ENCODE data around the gene OXA1L. TPM values are rescaled to one million over a fixed set of nuclear protein-coding genes. Genes with fewer than 3 reads are reported as not detected.

Gene OXA1L
- polyA plus RNA-seq, 1 experiment = 181 TPM

- Histone ChIP-seq H3K4me3 (ENCODE audit: low read depth, low read length) (no peak overlapping the region), H3K27me3 (ENCODE audit: control insufficient read depth, insufficient read depth, low read length) (peaks cover 6% of the 10 kb centered on the region), H3K9me3 (ENCODE audit: control insufficient read depth, insufficient read depth, low read length) (peaks cover 3% of the 10 kb centered on the region), H3K27ac (ENCODE audit: low read depth, low read length) (no peak overlapping the region)
- no peak for TF ChIP-seq CTCF (IDR thresholded peaks at IDR 0.05; ENCODE audit: low read depth, low read length)
- ChIA-PET CTCF (interaction anchor here (0.8 to 1.3 kb wide), 2 partner anchors 21 to 169 kb away, joined by 3 read pairs; no protein-coding TSS in a partner anchor), POLR2A (interaction anchor here (0.6 kb wide), 1 partner anchor 26 kb away, joined by 3 read pairs; no protein-coding TSS in a partner anchor)
- DNase-seq (ENCODE audit: low read depth, low spot score) = no peak
Observed at GRCh38 chr14:22739423-22739822, 27.1 kb upstream of the OXA1L start.

GRCh38 chr14:22740020-22740419 is 26.5 kb upstream of the OXA1L start:
- CTCF ChIA-PET = interaction anchor here (0.8 to 1.3 kb wide), 2 partner anchors 21 to 170 kb away, joined by 3 read pairs; no protein-coding TSS in a partner anchor
- Histone ChIP-seq H3K4me3 (ENCODE audit: low read depth, low read length) (no peak overlapping the region), H3K9me3 (ENCODE audit: control insufficient read depth, insufficient read depth, low read length) (peaks cover 3% of the 10 kb centered on the region), H3K27me3 (ENCODE audit: control insufficient read depth, insufficient read depth, low read length) (peaks cover 6% of the 10 kb centered on the region), H3K27ac (ENCODE audit: low read depth, low read length) (no peak overlapping the region)
- TF ChIP-seq CTCF (IDR thresholded peaks at IDR 0.05; ENCODE audit: low read depth, low read length) = no peak
- POLR2A ChIA-PET = no interaction called here
- no peak for DNase-seq (ENCODE audit: low read depth, low spot score)

GRCh38 chr14:22747769-22748168 is 18.7 kb upstream of the OXA1L start:
- CTCF ChIA-PET = interaction anchor here (0.7 kb wide), 1 partner anchor 35 kb away, joined by 3 read pairs; no protein-coding TSS in a partner anchor
- TF ChIP-seq CTCF (IDR thresholded peaks at IDR 0.05; ENCODE audit: low read depth, low read length) = no peak
- POLR2A ChIA-PET = no interaction called here
- DNase-seq (ENCODE audit: low read depth, low spot score) = no peak
- Histone ChIP-seq H3K4me3 (ENCODE audit: low read depth, low read length) (no peak overlapping the region), H3K27me3 (ENCODE audit: control insufficient read depth, insufficient read depth, low read length) (peaks cover 22% of the 10 kb centered on the region), H3K9me3 (ENCODE audit: control insufficient read depth, insufficient read depth, low read length) (no peaks in the 10 kb centered on the region), H3K27ac (ENCODE audit: low read depth, low read length) (no peak overlapping the region)

GRCh38 chr14:22748206-22748605 is 18.3 kb upstream of the OXA1L start:
- ChIA-PET POLR2A (no interaction called here), CTCF (no interaction called here)
- Histone ChIP-seq H3K4me3 (ENCODE audit: low read depth, low read length) (no peak overlapping the region), H3K27me3 (ENCODE audit: control insufficient read depth, insufficient read depth, low read length) (peaks cover 24% of the 10 kb centered on the region), H3K9me3 (ENCODE audit: control insufficient read depth, insufficient read depth, low read length) (no peaks in the 10 kb centered on the region), H3K27ac (ENCODE audit: low read depth, low read length) (no peak overlapping the region)
- TF ChIP-seq CTCF (IDR thresholded peaks at IDR 0.05; ENCODE audit: low read depth, low read length) = no peak
- no peak for DNase-seq (ENCODE audit: low read depth, low spot score)

- POLR2A ChIA-PET = no interaction called here
- Histone ChIP-seq H3K27me3 (ENCODE audit: control insufficient read depth, insufficient read depth, low read length) (peaks cover 24% of the 10 kb centered on the region), H3K9me3 (ENCODE audit: control insufficient read depth, insufficient read depth, low read length) (no peaks in the 10 kb centered on the region), H3K4me3 (ENCODE audit: low read depth, low read length) (no peak overlapping the region), H3K27ac (ENCODE audit: low read depth, low read length) (no peak overlapping the region)
- TF ChIP-seq CTCF (IDR thresholded peaks at IDR 0.05; ENCODE audit: low read depth, low read length) = no peak
- CTCF ChIA-PET = interaction anchor here (1.6 kb wide), 1 partner anchor 178 kb away, joined by 5 read pairs; no protein-coding TSS in a partner anchor
- no peak for DNase-seq (ENCODE audit: low read depth, low spot score)
Observed at GRCh38 chr14:22748631-22749068, 17.8 kb upstream of the OXA1L start.

All from AG04450 (cell line).